ENCODE data around the gene ARRDC4. TPM values are rescaled to one million over a fixed set of nuclear protein-coding genes. Genes with fewer than 3 reads are reported as not detected.

Gene ARRDC4
- total and polyA plus RNA-seq, 5 donors from 2014 or later = 0.28 to 0.59 (median 0.36) TPM; not detected in 1

GRCh38 chr15:98012354-98012753 is 51.9 kb downstream of the ARRDC4 start:
- DNase-seq (no peak), ATAC-seq (ENCODE audit: low read depth in 2 of 2) (no peak)
- Histone ChIP-seq H3K4me3 (ENCODE audit: low read depth, low read length) (no peak overlapping the region), H3K27me3 (ENCODE audit: control insufficient read depth, insufficient read depth, low read length) (no peaks in the 10 kb centered on the region), H3K4me1 (ENCODE audit: control insufficient read depth, insufficient read depth, low read length, poor library complexity, severe bottlenecking) (no peaks in the 10 kb centered on the region), H3K36me3 (ENCODE audit: control insufficient read depth, insufficient read depth, low read length) (no peaks in the 10 kb centered on the region), H3K27ac (ENCODE audit: insufficient read depth, low read length, poor library complexity, severe bottlenecking) (no peak overlapping the region), H3K9me3 (ENCODE audit: control insufficient read depth in 2 of 2, low read length in 2 of 2) (no peaks in the 10 kb centered on the region)
- Mint-ChIP-seq H3K27ac (no peak overlapping the region), H3K27me3 (no peaks in the 10 kb centered on the region), H3K36me3 (no peaks in the 10 kb centered on the region), H3K4me3 (no peak overlapping the region), H3K9me3 (no peaks in the 10 kb centered on the region), H3K4me1 (no peaks in the 10 kb centered on the region)

GRCh38 chr15:98013631-98014030 is 53.1 kb downstream of the ARRDC4 start:
- Histone ChIP-seq H3K4me3 (ENCODE audit: low read depth, low read length) (no peak overlapping the region), H3K4me1 (ENCODE audit: control insufficient read depth, insufficient read depth, low read length, poor library complexity, severe bottlenecking) (no peaks in the 10 kb centered on the region), H3K36me3 (ENCODE audit: control insufficient read depth, insufficient read depth, low read length) (no peaks in the 10 kb centered on the region), H3K27ac (ENCODE audit: insufficient read depth, low read length, poor library complexity, severe bottlenecking) (no peak overlapping the region), H3K27me3 (ENCODE audit: control insufficient read depth, insufficient read depth, low read length) (no peaks in the 10 kb centered on the region), H3K9me3 (ENCODE audit: control insufficient read depth in 2 of 2, low read length in 2 of 2) (no peaks in the 10 kb centered on the region)
- no peak overlapping the region for H3K27ac Mint-ChIP-seq
- ATAC-seq (ENCODE audit: low read depth in 2 of 2) (no peak), DNase-seq (no peak)
- H3K27me3 Mint-ChIP-seq = no peaks in the 10 kb centered on the region
- no peak overlapping the region for H3K4me3 Mint-ChIP-seq
- no peaks in the 10 kb centered on the region for H3K9me3 Mint-ChIP-seq
- H3K4me1 Mint-ChIP-seq = no peaks in the 10 kb centered on the region
- no peaks in the 10 kb centered on the region for H3K36me3 Mint-ChIP-seq

GRCh38 chr15:98017150-98017964 is 56.9 kb downstream of the ARRDC4 start:
- Histone ChIP-seq H3K4me3 (ENCODE audit: low read depth, low read length) (no peak overlapping the region), H3K27ac (ENCODE audit: insufficient read depth, low read length, poor library complexity, severe bottlenecking) (no peak overlapping the region), H3K27me3 (ENCODE audit: control insufficient read depth, insufficient read depth, low read length) (no peaks in the 10 kb centered on the region), H3K36me3 (ENCODE audit: control insufficient read depth, insufficient read depth, low read length) (no peaks in the 10 kb centered on the region), H3K9me3 (ENCODE audit: control insufficient read depth in 2 of 2, low read length in 2 of 2) (no peaks in the 10 kb centered on the region), H3K4me1 (ENCODE audit: control insufficient read depth, insufficient read depth, low read length, poor library complexity, severe bottlenecking) (no peaks in the 10 kb centered on the region)
- Mint-ChIP-seq H3K4me3 (no peak overlapping the region), H3K4me1 (no peaks in the 10 kb centered on the region), H3K9me3 (peaks cover 0 to 4% (median 0%) of the 10 kb centered on the region in 7 donors), H3K36me3 (no peaks in the 10 kb centered on the region), H3K27me3 (no peaks in the 10 kb centered on the region), H3K27ac (no peak overlapping the region)
- ATAC-seq (ENCODE audit: low read depth in 2 of 2) (no peak), DNase-seq (no peak)

- H3K9me3 Mint-ChIP-seq = peaks cover 0 to 4% (median 0%) of the 10 kb centered on the region in 7 donors
- no peak overlapping the region for H3K27ac Mint-ChIP-seq
- Histone ChIP-seq H3K27me3 (ENCODE audit: control insufficient read depth, insufficient read depth, low read length) (no peaks in the 10 kb centered on the region), H3K9me3 (ENCODE audit: control insufficient read depth in 2 of 2, low read length in 2 of 2) (no peaks in the 10 kb centered on the region), H3K27ac (ENCODE audit: insufficient read depth, low read length, poor library complexity, severe bottlenecking) (no peak overlapping the region), H3K4me3 (ENCODE audit: low read depth, low read length) (no peak overlapping the region), H3K4me1 (ENCODE audit: control insufficient read depth, insufficient read depth, low read length, poor library complexity, severe bottlenecking) (no peaks in the 10 kb centered on the region), H3K36me3 (ENCODE audit: control insufficient read depth, insufficient read depth, low read length) (no peaks in the 10 kb centered on the region)
- no peaks in the 10 kb centered on the region for H3K27me3 Mint-ChIP-seq
- ATAC-seq (ENCODE audit: low read depth in 2 of 2) = no peak
- DNase-seq = no peak
- no peak overlapping the region for H3K4me3 Mint-ChIP-seq
- H3K4me1 Mint-ChIP-seq = no peaks in the 10 kb centered on the region
- H3K36me3 Mint-ChIP-seq = no peaks in the 10 kb centered on the region
Measured at GRCh38 chr15:98018761-98019351, 58.4 kb downstream of the ARRDC4 start.

Data from CD4-positive, CD25-positive, alpha-beta regulatory T cell (primary cell).